HepG2 (cell line): ENCODE results near the gene VPS13D. TPM values are rescaled to one million over a fixed set of nuclear protein-coding genes. Genes with fewer than 3 reads are reported as not detected.

Experiments
- ATAC-seq: fragments of 200-7000 bp; cut with Tn5 transposase; 3 replicates; pipeline ENCODE4 v1.9.1; 2020; ENCODE audit warnings: mild to moderate bottlenecking, moderate library complexity
- BruUV-seq: library from RNA; stranded (reverse); fragments of 400-500 nt; replicated peaks from 2 replicates; lab custom pipeline; 2021; lab: Mats Ljungman, UMichigan
- CTCF ChIA-PET: fragments of 300-600 bp; formaldehyde crosslinking; extraction: SDS; loops from one replicate; lab custom pipeline; 2021; ENCODE audit warnings: low total read pairs, inconsistent platforms, low intra/inter-chr PET ratio; lab: Yijun Ruan, JAX
- POLR2A ChIA-PET: fragments of 350-600 bp; sonication (Branson Sonifier 250); formaldehyde crosslinking; loops from one replicate; lab custom pipeline; 2020; ENCODE audit warnings: antibody characterized with exemption, inconsistent platforms; lab: Yijun Ruan, JAX
- DNase-seq: peaks from one replicate; pipeline ENCODE4 v3.0.0-alpha.2; 2015; ENCODE audit warnings: low spot score
- FAIRE-seq: peaks from 3 replicates; lab custom pipeline; 2011; peaks lifted over from hg19 to GRCh38; lab: Jason Lieb, UNC
- H2AFZ ChIP-seq: one replicate; pipeline ENCODE4 v1.6.1; 2011; ENCODE audit warnings: low read length, inconsistent platforms
- H3K27ac ChIP-seq: fragments of 300-600 bp; 3 replicates; pipeline ENCODE4 v1.8.0; 2011; ENCODE audit warnings: mixed run types, mild to moderate bottlenecking, mixed read lengths, low read length, inconsistent platforms; ENCODE audit not compliant: insufficient read depth; ENCODE audit errors: extremely low read length
- H3K27me3 ChIP-seq, 2 experiments: fragments of 200-600 bp in 1 of 2; 2 replicates in 1 of 2; 3 replicates in 1 of 2; pipeline versions ENCODE4 v1.6.0 to v1.8.0; 2011; ENCODE audit warnings: low read length in 2 of 2, mild to moderate bottlenecking in 2 of 2, moderate library complexity in 2 of 2, inconsistent platforms in 1 of 2; ENCODE audit not compliant: insufficient read depth in 2 of 2, control insufficient read depth in 1 of 2
- H3K36me3 ChIP-seq, 2 experiments: fragments of 200-600 bp in 1 of 2; replicated peaks in 1 of 2; 2 replicates in 1 of 2; 3 replicates in 1 of 2; pipeline versions ENCODE4 v1.5.1 to v1.8.0; 2011; ENCODE audit warnings: low read length in 2 of 2, inconsistent platforms in 1 of 2; ENCODE audit not compliant: insufficient read depth in 2 of 2, control insufficient read depth in 1 of 2
- H3K4me1 ChIP-seq: 2 replicates; pipeline ENCODE4 v1.5.1; 2012; ENCODE audit warnings: low read length, inconsistent platforms; ENCODE audit not compliant: insufficient read depth
- H3K4me2 ChIP-seq: 2 replicates; pipeline ENCODE4 v1.6.0; 2011; ENCODE audit warnings: low read depth, low read length, inconsistent platforms
- H3K4me3 ChIP-seq, 3 experiments: fragments of 200-600 bp in 1 of 3; sonication (generic), shearing (Covaris generic) in 1 of 3; replicated peaks in 1 of 3; 2 replicates each; pipeline ENCODE4 v1.5.1; 2011 to 2016; ENCODE audit warnings: low read length in 3 of 3, inconsistent platforms in 2 of 3, low read depth in 2 of 3, mild to moderate bottlenecking in 2 of 3, control low read depth in 1 of 3, mixed read lengths in 1 of 3; ENCODE audit not compliant: insufficient read depth in 1 of 3
- H3K79me2 ChIP-seq: one replicate; pipeline ENCODE4 v1.6.1; 2011; ENCODE audit warnings: low read length, inconsistent platforms; ENCODE audit not compliant: insufficient read depth
- H3K9ac ChIP-seq: 2 replicates; pipeline ENCODE4 v1.6.0; 2011; ENCODE audit warnings: mild to moderate bottlenecking, low read depth, low read length, inconsistent platforms; ENCODE audit not compliant: insufficient read depth
- H3K9me3 ChIP-seq: 2 replicates; pipeline ENCODE4 v1.5.1; 2012; ENCODE audit warnings: mild to moderate bottlenecking, low read length
- H4K20me1 ChIP-seq: 2 replicates; pipeline ENCODE4 v1.6.0; 2011; ENCODE audit warnings: inconsistent platforms, mild to moderate bottlenecking, low read length, moderate library complexity; ENCODE audit not compliant: insufficient read depth
- HNF4A ChIP-seq: sonication (generic); formaldehyde crosslinking; IDR thresholded peaks from 2 replicates; pipeline ENCODE4 v1.4.0; 2020; ENCODE audit warnings: missing genetic modification reagents
- HNF4G ChIP-seq, 2 experiments: sonication (generic) in 1 of 2; formaldehyde crosslinking in 1 of 2; IDR thresholded peaks; 2 replicates each; pipeline versions ENCODE4 v1.4.0 to v1.6.1; 2011 to 2020; ENCODE audit warnings: borderline replicate concordance in 2 of 2, low read depth in 2 of 2, mild to moderate bottlenecking in 2 of 2, low read length in 1 of 2, missing genetic modification reagents in 1 of 2, moderate library complexity in 1 of 2
- NR1H2 ChIP-seq: sonication (generic); formaldehyde crosslinking; IDR thresholded peaks from 2 replicates; pipeline ENCODE4 v1.8.1; 2022; ENCODE audit warnings: low read depth, missing genetic modification reagents, borderline replicate concordance
- SIX4 ChIP-seq: sonication (generic); formaldehyde crosslinking; IDR thresholded peaks from 2 replicates; pipeline ENCODE4 v1.4.0; 2020; ENCODE audit warnings: missing genetic modification reagents
- TCF7 ChIP-seq: sonication (generic); IDR thresholded peaks from 2 replicates; pipeline ENCODE4 v1.6.1; 2016; ENCODE audit warnings: antibody characterized with exemption, low read depth
- TOE1 ChIP-seq: sonication (generic); formaldehyde crosslinking; IDR thresholded peaks from 2 replicates; pipeline ENCODE4 v1.4.0; 2020; ENCODE audit warnings: mild to moderate bottlenecking, missing genetic modification reagents
- ZMYM3 ChIP-seq: sonication (generic); formaldehyde crosslinking; IDR thresholded peaks from 2 replicates; pipeline ENCODE4 v1.5.1; 2020; ENCODE audit warnings: mild to moderate bottlenecking, missing genetic modification reagents
- ZSCAN25 ChIP-seq: sonication (generic); formaldehyde crosslinking; IDR thresholded peaks from 2 replicates; pipeline ENCODE4 v1.8.0; 2022; ENCODE audit warnings: mild to moderate bottlenecking, missing genetic modification reagents
- WGBS: methylation state at CpG from one replicate; pipeline ENCODE4 v1.1.6; 2017; ENCODE audit warnings: low lambda C conversion rate; 5-methylcytosine and 5-hydroxymethylcytosine counted together
- in situ Hi-C: cut with HindIII; loops from 2 replicates; pipeline ENCODE4 v1.10.0; 2017; ENCODE audit warnings: low pct_unique_long_range_greater_than_20kb; ENCODE audit not compliant: extremely low pct_ligation_motif_present
- intact Hi-C: fragments of 100-400 bp; cut with micrococcal nuclease; formaldehyde crosslinking; loops from one replicate; pipeline ENCODE4 v1.10.0; 2022; ENCODE audit not compliant: unreplicated experiment
- polyA plus RNA-seq, 8 experiments: library from polyadenylated mRNA; depleted of rRNA in 3 of 8; stranded (reverse) in 7 of 8; unstranded in 1 of 8; fragments of >200 nt; fragmentation: Illumina TruSeq in 4 of 8; extraction: Trizol in 4 of 8; gene quantifications; 2 replicates each; pipeline versions ENCODE4 v1.2.1 to v1.2.3, GENCODE V29; 2011 to 2016; ENCODE audit warnings: low read depth in 4 of 8, missing spikeins in 1 of 8, mixed read lengths in 1 of 8; ENCODE audit not compliant: insufficient read depth in 1 of 8
- total RNA-seq, 5 experiments: library from RNA; depleted of rRNA; stranded (reverse); fragments of >200 nt; fragmentation: Illumina TruSeq; extraction: Trizol; gene quantifications; 2 replicates each; pipeline ENCODE4 v1.2.3, GENCODE V29; 2016; ENCODE audit warnings: low read depth in 1 of 5
- TF ChIP-seq, protein P1 (sequence below): sonication (generic); formaldehyde crosslinking; IDR thresholded peaks from 2 replicates; pipeline ENCODE4 v1.9.0; 2021; ENCODE audit warnings: missing genetic modification reagents, borderline replicate concordance

The VPS13D gene
- total and polyA plus RNA-seq, 2 of the 13 experiments (the other 11 are each of a cell fraction or from before 2014, with no cell fraction given), result 8.6 to 13.9 TPM

DNA sequence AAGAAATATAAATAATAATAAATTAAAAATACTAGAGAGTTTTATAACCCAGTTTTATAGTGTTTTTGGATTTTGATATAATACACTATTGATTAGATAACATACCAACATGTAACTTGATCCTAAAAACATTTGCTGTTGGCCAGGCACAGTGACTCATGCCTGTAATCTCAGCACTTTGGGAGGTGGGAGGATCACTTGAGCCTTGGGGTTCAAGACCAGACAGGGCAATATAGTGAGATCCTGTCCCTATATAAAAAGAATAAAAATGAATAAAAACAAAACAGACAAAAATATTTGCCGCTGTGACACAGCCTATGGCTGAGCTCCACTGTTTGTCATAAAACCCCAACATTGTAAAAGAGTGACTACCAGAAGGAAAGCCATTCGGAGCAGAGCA, 26.1 kb downstream of the VPS13D start (continued):
- TF ChIP-seq, protein P1, sequence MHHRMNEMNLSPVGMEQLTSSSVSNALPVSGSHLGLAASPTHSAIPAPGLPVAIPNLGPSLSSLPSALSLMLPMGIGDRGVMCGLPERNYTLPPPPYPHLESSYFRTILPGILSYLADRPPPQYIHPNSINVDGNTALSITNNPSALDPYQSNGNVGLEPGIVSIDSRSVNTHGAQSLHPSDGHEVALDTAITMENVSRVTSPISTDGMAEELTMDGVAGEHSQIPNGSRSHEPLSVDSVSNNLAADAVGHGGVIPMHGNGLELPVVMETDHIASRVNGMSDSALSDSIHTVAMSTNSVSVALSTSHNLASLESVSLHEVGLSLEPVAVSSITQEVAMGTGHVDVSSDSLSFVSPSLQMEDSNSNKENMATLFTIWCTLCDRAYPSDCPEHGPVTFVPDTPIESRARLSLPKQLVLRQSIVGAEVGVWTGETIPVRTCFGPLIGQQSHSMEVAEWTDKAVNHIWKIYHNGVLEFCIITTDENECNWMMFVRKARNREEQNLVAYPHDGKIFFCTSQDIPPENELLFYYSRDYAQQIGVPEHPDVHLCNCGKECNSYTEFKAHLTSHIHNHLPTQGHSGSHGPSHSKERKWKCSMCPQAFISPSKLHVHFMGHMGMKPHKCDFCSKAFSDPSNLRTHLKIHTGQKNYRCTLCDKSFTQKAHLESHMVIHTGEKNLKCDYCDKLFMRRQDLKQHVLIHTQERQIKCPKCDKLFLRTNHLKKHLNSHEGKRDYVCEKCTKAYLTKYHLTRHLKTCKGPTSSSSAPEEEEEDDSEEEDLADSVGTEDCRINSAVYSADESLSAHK (CRISPR knock-in tag), result no peak
- TF ChIP-seq SIX4 (CRISPR knock-in tag), result no peak
- TF ChIP-seq ZMYM3 (CRISPR knock-in tag), result no peak

DNA sequence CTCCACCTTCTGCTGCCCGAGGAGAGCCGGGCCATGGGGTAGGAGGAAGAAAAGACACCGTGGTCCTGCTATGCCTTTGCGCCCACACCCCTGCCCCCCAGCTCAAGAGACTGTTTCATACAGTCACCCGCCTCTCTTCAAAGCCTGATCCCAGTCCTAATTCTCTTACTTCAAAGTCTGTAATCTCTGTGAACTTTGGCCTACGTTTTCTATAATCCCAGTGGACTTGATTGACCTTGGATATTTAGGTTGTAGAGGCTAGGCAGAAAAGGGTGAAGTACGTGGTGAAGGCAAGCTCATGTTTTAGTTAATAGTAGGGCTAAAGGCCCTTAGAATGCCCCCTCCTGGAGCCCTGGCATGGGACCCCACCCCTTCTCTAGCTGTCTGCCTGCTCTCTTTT, 28.4 kb downstream of the VPS13D start:
- ATAC-seq (no peak), DNase-seq (peak; percentile 20), FAIRE-seq (no peak)
- Histone ChIP-seq H3K27ac (peak overlapping the region; percentile 40), H3K9ac (no peak overlapping the region), H3K27me3 (no peaks in the 10 kb centered on the region), H3K79me2 (no peaks in the 10 kb centered on the region), H3K36me3 (peaks cover 10 to 40% of the 10 kb centered on the region in 2 experiments; a peak in 4 of 5 replicates), H3K9me3 (no peaks in the 10 kb centered on the region), H3K4me3 (no peak overlapping the region), H2AFZ (no peak overlapping the region), H4K20me1 (no peaks in the 10 kb centered on the region), H3K4me1 (peaks cover 21% of the 10 kb centered on the region), H3K4me2 (no peak overlapping the region)
- TF ChIP-seq HNF4G (IDR thresholded peaks at IDR 0.05; ENCODE audit: borderline replicate concordance, low read depth, low read length), result 0 out of 2 replicates have a peak, but pooled peaks have one; percentile 8
- no peak for TF ChIP-seq HNF4G (CRISPR knock-in tag; IDR thresholded peaks at IDR 0.05; ENCODE audit: borderline replicate concordance, low read depth)
- TF ChIP-seq HNF4A (CRISPR knock-in tag), result peak; percentile 60
- TF ChIP-seq TCF7, result 0 out of 2 replicates have a peak, but pooled peaks have one; percentile 6
- no peak for TF ChIP-seq TOE1 (CRISPR knock-in tag)
- TF ChIP-seq ZSCAN25 (CRISPR knock-in tag), result no peak
- TF ChIP-seq NR1H2 (CRISPR knock-in tag), result no peak
- BruUV-seq, result no TSS peak
- 77% methylated on average over 7 of the region's 7 CpGs for WGBS
- CTCF ChIA-PET, result no interaction called here
- in situ Hi-C loops, result no loop called here
- POLR2A ChIA-PET, result no interaction called here
- intact Hi-C loops, result no loop called here
